K562 (cell line): ENCODE data around the gene ARSK. TPM values are rescaled to one million over a fixed set of nuclear protein-coding genes. Genes with fewer than 3 reads are reported as not detected.

ENCODE experiments used
- ATAC-seq: fragments of 200-7000 bp; cut with Tn5 transposase; 3 replicates; pipeline ENCODE4 v1.9.1; 2020; ENCODE audit warnings: moderate library complexity
- BruUV-seq: library from RNA; stranded (reverse); fragments of 400-500 nt; replicated peaks from 2 replicates; lab custom pipeline; 2021; lab: Mats Ljungman, UMichigan
- CTCF ChIA-PET: fragments of 300-600 bp; formaldehyde crosslinking; extraction: SDS; loops from one replicate; lab custom pipeline; 2021; ENCODE audit warnings: low intra/inter-chr PET ratio; lab: Yijun Ruan, JAX
- POLR2A ChIA-PET: fragments of 300-600, 350-650 bp; sonication (Branson Sonifier 250); formaldehyde crosslinking; extraction: SDS; loops from one replicate; lab custom pipeline; 2021; ENCODE audit warnings: antibody characterized with exemption, inconsistent platforms; lab: Yijun Ruan, JAX
- DNase-seq, 4 experiments: peaks; one replicate each; pipeline versions ENCODE4 v3.0.0 to v3.0.0-alpha.2; 2011 to 2018; ENCODE audit warnings: low spot score in 3 of 4, mixed read lengths in 3 of 4; ENCODE audit errors: extremely low read depth in 1 of 4
- FAIRE-seq: peaks from 2 replicates; lab custom pipeline; 2011; peaks lifted over from hg19 to GRCh38; lab: Jason Lieb, UNC
- H2AFZ ChIP-seq: 2 replicates; pipeline ENCODE4 v1.6.0; 2011; ENCODE audit warnings: low read depth, low read length, control low read depth, inconsistent platforms
- H3K27ac ChIP-seq: fragments of 200-600 bp; 3 replicates; pipeline ENCODE4 v1.8.0; 2011; ENCODE audit warnings: low read depth, mild to moderate bottlenecking, control low read depth, inconsistent platforms, low read length, moderate library complexity, mixed read lengths; ENCODE audit errors: extremely low read depth
- H3K27me3 ChIP-seq, 2 experiments: fragments of 300-600 bp in 1 of 2; 2 replicates in 1 of 2; 3 replicates in 1 of 2; pipeline versions ENCODE4 v1.6.0 to v1.8.0; 2011; ENCODE audit warnings: inconsistent platforms in 2 of 2, low read length in 2 of 2, mild to moderate bottlenecking in 1 of 2, mixed read lengths in 1 of 2, moderate library complexity in 1 of 2; ENCODE audit not compliant: control insufficient read depth in 2 of 2, insufficient read depth in 2 of 2
- H3K36me3 ChIP-seq: fragments of 300-600 bp; 3 replicates; pipeline ENCODE4 v1.8.0; 2011; ENCODE audit warnings: mild to moderate bottlenecking, low read length, inconsistent platforms; ENCODE audit not compliant: control insufficient read depth, insufficient read depth
- H3K4me1 ChIP-seq, 2 experiments: fragments of 200-600 bp in 1 of 2; replicated peaks in 1 of 2; 2 replicates in 1 of 2; 3 replicates in 1 of 2; pipeline versions ENCODE4 v1.5.1 to v1.8.0; 2011; ENCODE audit warnings: inconsistent platforms in 2 of 2, low read length in 2 of 2, mild to moderate bottlenecking in 1 of 2, mixed read lengths in 1 of 2, moderate library complexity in 1 of 2; ENCODE audit not compliant: control insufficient read depth in 2 of 2, insufficient read depth in 2 of 2
- H3K4me2 ChIP-seq: 2 replicates; pipeline ENCODE4 v1.6.1; 2011; ENCODE audit warnings: low read length, control low read depth, inconsistent platforms, mixed read lengths; ENCODE audit not compliant: insufficient read depth
- H3K4me3 ChIP-seq: fragments of 200-600 bp; sonication (generic), shearing (Covaris generic); 2 replicates; pipeline ENCODE4 v1.5.1; 2016; ENCODE audit warnings: control low read depth, inconsistent platforms
- H3K79me2 ChIP-seq: fragments of 200-600 bp; 3 replicates; pipeline ENCODE4 v1.8.0; 2011; ENCODE audit warnings: low read length, inconsistent platforms; ENCODE audit not compliant: control insufficient read depth, insufficient read depth
- H3K9ac ChIP-seq, 2 experiments: 2 replicates each; pipeline versions ENCODE4 v1.6.0 to v1.6.1; 2011; ENCODE audit warnings: low read depth in 2 of 2, low read length in 2 of 2, control low read depth in 1 of 2, inconsistent platforms in 1 of 2, mild to moderate bottlenecking in 1 of 2, mixed read lengths in 1 of 2; ENCODE audit not compliant: insufficient read depth in 1 of 2
- H3K9me1 ChIP-seq: one replicate; pipeline ENCODE4 v1.6.0; 2011; ENCODE audit warnings: inconsistent platforms, mild to moderate bottlenecking, low read length, moderate library complexity; ENCODE audit not compliant: control insufficient read depth, insufficient read depth
- H3K9me3 ChIP-seq: replicated peaks from 2 replicates; pipeline ENCODE4 v1.5.1; 2011; ENCODE audit warnings: low read depth, low read length, inconsistent platforms; ENCODE audit not compliant: control insufficient read depth, insufficient read depth
- H4K20me1 ChIP-seq: replicated peaks from 2 replicates; pipeline ENCODE4 v1.6.1; 2011; ENCODE audit warnings: low read length, inconsistent platforms, mixed read lengths; ENCODE audit not compliant: control insufficient read depth, insufficient read depth
- ASH1L ChIP-seq: fragments of 450-650 bp; IDR thresholded peaks from 2 replicates; pipeline ENCODE4 v1.6.1; 2018; ENCODE audit warnings: borderline replicate concordance, mild to moderate bottlenecking, low read depth; ENCODE audit not compliant: partially characterized antibody
- DDX20 ChIP-seq: fragments of 450-650 bp; IDR thresholded peaks from 2 replicates; pipeline ENCODE4 v1.6.1; 2016; ENCODE audit warnings: missing genetic modification characterization, low read depth, mild to moderate bottlenecking, missing compliant biosample characterization, moderate library complexity
- FOSL1 ChIP-seq: fragments of 200-800 bp; sonication (Bioruptor generic); conservative IDR thresholded peaks from 2 replicates; pipeline ENCODE4 v1.6.1; 2016; ENCODE audit warnings: missing genetic modification characterization, missing compliant biosample characterization
- HNRNPK ChIP-seq: fragments of 200-400 bp; formaldehyde crosslinking; IDR thresholded peaks from one replicate; pipeline ENCODE4 v1.6.1; 2018; ENCODE audit warnings: mild to moderate bottlenecking, low read depth, low read length; ENCODE audit not compliant: poor library complexity, severe bottlenecking
- KDM1A ChIP-seq, 2 experiments: fragments of 450-650 bp; IDR thresholded peaks; 2 replicates each; pipeline ENCODE4 v1.6.1; 2016; ENCODE audit warnings: mild to moderate bottlenecking in 2 of 2
- MAFK ChIP-seq: IDR thresholded peaks from 2 replicates; pipeline ENCODE4 v1.6.1; 2011; ENCODE audit warnings: low read length, improper control_type of control experiment
- PHTF2 ChIP-seq: fragments of 250-450 bp; sonication (Bioruptor Pico); IDR thresholded peaks from 2 replicates; pipeline ENCODE4 v1.5.0; 2021; ENCODE audit warnings: mild to moderate bottlenecking
- RBM17 ChIP-seq: fragments of 200-400 bp; formaldehyde crosslinking; IDR thresholded peaks from 2 replicates; pipeline ENCODE4 v1.6.1; 2017; ENCODE audit warnings: low read depth, mild to moderate bottlenecking, low read length, borderline replicate concordance
- SIN3B ChIP-seq: fragments of 450-650 bp; IDR thresholded peaks from 2 replicates; pipeline ENCODE4 v1.6.1; 2017; ENCODE audit warnings: low read depth, mild to moderate bottlenecking, moderate library complexity
- TFAM ChIP-seq: fragments of 250-450 bp; sonication (Bioruptor Pico); conservative IDR thresholded peaks from 2 replicates; pipeline ENCODE4 v1.5.0; 2021; ENCODE audit warnings: mild to moderate bottlenecking, moderate library complexity
- ZNF232 ChIP-seq: sonication (generic); formaldehyde crosslinking; IDR thresholded peaks from 2 replicates; pipeline ENCODE4 v1.8.0; 2022; ENCODE audit warnings: mild to moderate bottlenecking, missing genetic modification reagents
- WGBS: fragments of 100-300 bp; shearing (Covaris generic); methylation state at CpG from one replicate; pipeline ENCODE4 v1.1.6; 2016; ENCODE audit warnings: low coverage, mixed read lengths; ENCODE audit not compliant: insufficient coverage; ENCODE audit errors: missing lambda C conversion rate; 5-methylcytosine and 5-hydroxymethylcytosine counted together
- in situ Hi-C: fragments of 300-500 bp; cut with MboI; formaldehyde crosslinking; loops from 4 replicates; pipeline ENCODE4 v1.15.0; 2018; ENCODE audit warnings: inconsistent platforms, mixed read lengths
- intact Hi-C: fragments of 100-400 bp; cut with micrococcal nuclease; formaldehyde crosslinking; loops from 2 replicates; pipeline ENCODE4 v1.14.2; 2022
- polyA plus RNA-seq, 8 experiments: library from polyadenylated mRNA; depleted of rRNA in 4 of 8; stranded (reverse) in 5 of 8; unstranded in 3 of 8; fragments of >200 nt; fragmentation: Nextera tagmentation in 2 of 8; fragmentation: Illumina TruSeq in 1 of 8; extraction: Ambion mirVana in 2 of 8; extraction: Trizol in 1 of 8; gene quantifications; 2 replicates each; pipeline versions ENCODE4 v1.2.1 to v1.2.3, GENCODE V29; 2011 to 2014; ENCODE audit warnings: inconsistent platforms in 1 of 8, missing spikeins in 1 of 8
- total RNA-seq, 7 experiments: library from RNA; depleted of rRNA in 6 of 7; stranded (reverse); fragments of >200 nt in 6 of 7; fragmentation: Illumina TruSeq in 2 of 7; extraction: Trizol in 2 of 7; gene quantifications; 2 replicates each; pipeline versions ENCODE4 v1.2.1 to v1.2.3, GENCODE V29; 2011 to 2021; ENCODE audit warnings: low replicate concordance in 1 of 7
- TF ChIP-seq, protein P1 (sequence below), 3 experiments: fragments of 200-800 bp in 1 of 3; sonication (Bioruptor generic) in 1 of 3; sonication (generic) in 1 of 3; formaldehyde crosslinking in 1 of 3; IDR thresholded peaks; 2 replicates each; pipeline versions ENCODE4 v1.6.1 to v1.8.0; 2016 to 2022; ENCODE audit warnings: mild to moderate bottlenecking in 2 of 3, missing compliant biosample characterization in 2 of 3, missing genetic modification characterization in 2 of 3, missing genetic modification reagents in 1 of 3
- TF ChIP-seq, protein P2 (sequence below): fragments of 250-450 bp; sonication (Bioruptor Pico); IDR thresholded peaks from 2 replicates; pipeline ENCODE4 v1.8.0; 2022; ENCODE audit warnings: moderate library complexity, mild to moderate bottlenecking, inconsistent platforms

Gene ARSK
- total and polyA plus RNA-seq, 9 of the 15 experiments (the other 6 are each of a cell fraction or from before 2014, with no cell fraction given), result 2.7 to 9.4 (median 7.1) TPM

DNA sequence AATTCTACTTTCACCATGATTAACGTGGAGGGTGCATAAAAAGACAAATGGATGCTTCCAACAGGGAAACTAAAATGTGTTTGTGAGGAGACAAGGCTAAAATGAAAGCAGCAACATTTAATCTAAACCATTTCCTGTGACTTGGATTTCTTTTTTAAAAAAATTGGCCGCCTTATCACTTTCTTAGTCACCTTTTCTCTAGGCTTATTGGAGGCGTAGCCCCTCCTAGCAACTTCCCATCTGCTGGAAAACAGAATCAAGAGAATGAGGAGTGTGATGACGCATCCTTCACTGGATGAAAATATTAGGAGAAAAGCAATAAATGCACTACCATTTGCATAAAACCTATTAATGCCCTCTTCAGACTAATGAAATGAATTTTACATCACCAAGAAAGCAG is 64.2 kb downstream of the ARSK start:
- H3K4me3 ChIP-seq, result no peak overlapping the region
- FAIRE-seq (no peak), ATAC-seq (no peak), DNase-seq (no peak)
- H3K9ac ChIP-seq, result no peak overlapping the region
- no peak overlapping the region for H3K27ac ChIP-seq
- no peaks in the 10 kb centered on the region for H3K79me2 ChIP-seq
- no peaks in the 10 kb centered on the region for H3K9me3 ChIP-seq
- intact Hi-C loops (no loop called here), in situ Hi-C loops (no loop called here)
- peak overlapping the region; percentile 2; the same call in 1 of the 2 replicates for H2AFZ ChIP-seq
- no peaks in the 10 kb centered on the region; a peak in 1 of 5 replicates for H3K4me1 ChIP-seq
- ChIA-PET POLR2A (no interaction called here), CTCF (no interaction called here)
- no peak overlapping the region for H3K4me2 ChIP-seq
- H3K9me1 ChIP-seq, result no peaks in the 10 kb centered on the region
- TF ChIP-seq RBM17, result no peak
- TF ChIP-seq FOSL1 (tag), result peak; percentile 16; the same call in 1 of the 2 replicates
- no peak for TF ChIP-seq HNRNPK
- WGBS, result 33% methylated on average over 4 of the region's 4 CpGs
- H3K36me3 ChIP-seq, result no peaks in the 10 kb centered on the region
- no peaks in the 10 kb centered on the region for H3K27me3 ChIP-seq
- H4K20me1 ChIP-seq, result no peaks in the 10 kb centered on the region
- BruUV-seq, result no TSS peak

DNA sequence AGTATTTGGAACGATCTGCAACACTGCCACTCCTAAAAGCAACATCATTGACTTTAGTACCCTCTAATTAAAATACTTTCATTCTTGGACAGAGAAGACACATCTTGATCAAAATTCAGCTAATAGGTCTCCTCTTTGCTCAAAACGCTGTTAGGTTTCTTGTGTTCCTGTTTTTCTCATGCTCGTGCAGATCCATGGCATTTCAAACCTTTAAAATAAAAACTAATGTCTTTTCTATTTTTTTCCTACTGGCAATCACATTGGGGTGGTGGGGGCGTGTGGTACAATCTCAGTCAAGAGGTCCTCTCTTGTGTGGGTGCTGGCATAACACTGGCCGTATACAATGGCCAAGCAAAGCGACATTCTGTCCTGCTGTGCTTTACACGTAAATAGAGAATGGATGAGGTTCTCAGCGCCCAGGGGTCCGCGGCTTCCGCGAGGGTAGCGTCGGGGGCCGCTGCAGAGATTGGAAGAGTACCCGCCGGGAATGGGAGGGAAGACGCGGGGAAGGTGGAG is 64.7 kb downstream of the ARSK start:
- H4K20me1 ChIP-seq, result no peaks in the 10 kb centered on the region
- CTCF ChIA-PET, result no interaction called here
- intact Hi-C loops, result no loop called here
- H3K4me1 ChIP-seq, result no peaks in the 10 kb centered on the region; a peak in 1 of 5 replicates
- DNase-seq, result no peak
- H3K9me1 ChIP-seq, result no peaks in the 10 kb centered on the region
- FAIRE-seq, result no peak
- H3K9ac ChIP-seq, result no peak overlapping the region
- H3K4me2 ChIP-seq, result no peak overlapping the region
- in situ Hi-C loops, result no loop called here
- no peak for ATAC-seq
- H3K27ac ChIP-seq, result no peak overlapping the region
- no peak overlapping the region for H3K4me3 ChIP-seq
- no peaks in the 10 kb centered on the region for H3K36me3 ChIP-seq
- no peaks in the 10 kb centered on the region for H3K79me2 ChIP-seq
- no peaks in the 10 kb centered on the region for H3K9me3 ChIP-seq
- 68% methylated on average over 19 of the region's 19 CpGs for WGBS
- no TSS peak for BruUV-seq
- no peaks in the 10 kb centered on the region for H3K27me3 ChIP-seq
- H2AFZ ChIP-seq, result no peak overlapping the region
- POLR2A ChIA-PET, result no interaction called here
- TF ChIP-seq TFAM (CRISPR knock-in tag) (no peak), SIN3B (no peak), ASH1L (no peak), KDM1A (IDR thresholded peaks at IDR 0.05) (no peak), DDX20 (tag) (no peak), PHTF2 (no peak), MAFK (no peak), ZNF232 (CRISPR knock-in tag) (no peak)
- TF ChIP-seq, protein P1, sequence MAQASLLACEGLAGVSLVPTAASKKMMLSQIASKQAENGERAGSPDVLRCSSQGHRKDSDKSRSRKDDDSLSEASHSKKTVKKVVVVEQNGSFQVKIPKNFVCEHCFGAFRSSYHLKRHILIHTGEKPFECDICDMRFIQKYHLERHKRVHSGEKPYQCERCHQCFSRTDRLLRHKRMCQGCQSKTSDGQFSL (CRISPR knock-in tag; IDR thresholded peaks at IDR 0.05), result no peak
- TF ChIP-seq, protein P1 (tag; IDR thresholded peaks at IDR 0.05), result no peak
- TF ChIP-seq, protein P2, sequence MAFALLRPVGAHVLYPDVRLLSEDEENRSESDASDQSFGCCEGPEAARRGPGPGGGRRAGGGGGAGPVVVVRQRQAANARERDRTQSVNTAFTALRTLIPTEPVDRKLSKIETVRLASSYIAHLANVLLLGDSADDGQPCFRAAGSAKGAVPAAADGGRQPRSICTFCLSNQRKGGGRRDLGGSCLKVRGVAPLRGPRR (CRISPR knock-in tag), result no peak
